HepG2 (cell line): ENCODE results near the gene NEK5. TPM values are rescaled to one million over a fixed set of nuclear protein-coding genes. Genes with fewer than 3 reads are reported as not detected.

Source experiments
- KDM3A ChIP-seq: IDR thresholded peaks from 2 replicates; pipeline ENCODE4 v1.6.1; 2018; ENCODE audit warnings: low read depth, missing compliant biosample characterization
- PITX1 ChIP-seq: sonication (generic); formaldehyde crosslinking; IDR thresholded peaks from 2 replicates; pipeline ENCODE4 v1.5.1; 2020; ENCODE audit warnings: mild to moderate bottlenecking, missing genetic modification reagents
- REPIN1 ChIP-seq: sonication (generic); formaldehyde crosslinking; IDR thresholded peaks from 2 replicates; pipeline ENCODE4 v1.8.0; 2022; ENCODE audit warnings: missing genetic modification reagents, low read depth, mild to moderate bottlenecking, borderline replicate concordance
- SIN3A ChIP-seq: IDR thresholded peaks from 2 replicates; pipeline ENCODE4 v1.6.1; 2011; ENCODE audit warnings: low read depth, mild to moderate bottlenecking, control low read depth, low read length, borderline replicate concordance
- SNAI1 ChIP-seq: sonication (generic); formaldehyde crosslinking; IDR thresholded peaks from 2 replicates; pipeline ENCODE4 v1.5.0; 2020; ENCODE audit warnings: mild to moderate bottlenecking, missing genetic modification reagents, borderline replicate concordance
- TARDBP ChIP-seq: sonication (generic); formaldehyde crosslinking; IDR thresholded peaks from 2 replicates; pipeline ENCODE4 v1.8.0; 2022; ENCODE audit warnings: mild to moderate bottlenecking, missing genetic modification reagents
- TCF7L2 ChIP-seq: IDR thresholded peaks from 2 replicates; pipeline ENCODE4 v1.6.1; 2011; ENCODE audit warnings: mild to moderate bottlenecking, low read depth, low read length, moderate library complexity
- ZBTB8A ChIP-seq: sonication (generic); formaldehyde crosslinking; IDR thresholded peaks from 2 replicates; pipeline ENCODE4 v1.4.0; 2020; ENCODE audit warnings: mild to moderate bottlenecking, low read depth, missing genetic modification reagents, borderline replicate concordance
- ZC3H13 ChIP-seq: sonication (generic); formaldehyde crosslinking; IDR thresholded peaks from 2 replicates; pipeline ENCODE4 v1.8.1; 2023; ENCODE audit warnings: mild to moderate bottlenecking, missing genetic modification reagents, moderate library complexity
- ZMYM3 ChIP-seq: sonication (generic); formaldehyde crosslinking; IDR thresholded peaks from 2 replicates; pipeline ENCODE4 v1.5.1; 2020; ENCODE audit warnings: mild to moderate bottlenecking, missing genetic modification reagents
- ZNF367 ChIP-seq: sonication (generic); formaldehyde crosslinking; IDR thresholded peaks from 2 replicates; pipeline ENCODE4 v1.4.0; 2020; ENCODE audit warnings: missing genetic modification reagents, borderline replicate concordance
- ZNF547 ChIP-seq: sonication (generic); formaldehyde crosslinking; IDR thresholded peaks from 2 replicates; pipeline ENCODE4 v1.5.1; 2020; ENCODE audit warnings: mild to moderate bottlenecking, missing genetic modification reagents
- ZNF605 ChIP-seq: sonication (generic); formaldehyde crosslinking; IDR thresholded peaks from 2 replicates; pipeline ENCODE4 v1.8.0; 2022; ENCODE audit warnings: mild to moderate bottlenecking, missing genetic modification reagents
- ZNF644 ChIP-seq: IDR thresholded peaks from 2 replicates; pipeline ENCODE4 v1.6.1; 2016; ENCODE audit warnings: low read depth
- ZNF670 ChIP-seq: sonication (generic); formaldehyde crosslinking; IDR thresholded peaks from 2 replicates; pipeline ENCODE4 v1.8.0; 2022; ENCODE audit warnings: mild to moderate bottlenecking, missing genetic modification reagents, borderline replicate concordance
- ZNF703 ChIP-seq: sonication (generic); formaldehyde crosslinking; IDR thresholded peaks from 2 replicates; pipeline ENCODE4 v1.5.1; 2020; ENCODE audit warnings: missing genetic modification reagents, mild to moderate bottlenecking, moderate library complexity, borderline replicate concordance
- ZNF737 ChIP-seq: sonication (generic); formaldehyde crosslinking; IDR thresholded peaks from 2 replicates; pipeline ENCODE4 v1.5.0; 2020; ENCODE audit warnings: missing genetic modification reagents, mild to moderate bottlenecking, borderline replicate concordance
- ZNF776 ChIP-seq: sonication (generic); formaldehyde crosslinking; IDR thresholded peaks from 2 replicates; pipeline ENCODE4 v1.4.0; 2020; ENCODE audit warnings: mild to moderate bottlenecking, missing genetic modification reagents
- ZNF850 ChIP-seq: sonication (generic); formaldehyde crosslinking; conservative IDR thresholded peaks from 2 replicates; pipeline ENCODE4 v1.9.0; 2021; ENCODE audit warnings: mild to moderate bottlenecking, missing genetic modification reagents
- polyA plus RNA-seq, 8 experiments: library from polyadenylated mRNA; depleted of rRNA in 3 of 8; stranded (reverse) in 7 of 8; unstranded in 1 of 8; fragments of >200 nt; fragmentation: Illumina TruSeq in 4 of 8; extraction: Trizol in 4 of 8; gene quantifications; 2 replicates each; pipeline versions ENCODE4 v1.2.1 to v1.2.3, GENCODE V29; 2011 to 2016; ENCODE audit warnings: low read depth in 4 of 8, missing spikeins in 1 of 8, mixed read lengths in 1 of 8; ENCODE audit not compliant: insufficient read depth in 1 of 8
- total RNA-seq, 5 experiments: library from RNA; depleted of rRNA; stranded (reverse); fragments of >200 nt; fragmentation: Illumina TruSeq; extraction: Trizol; gene quantifications; 2 replicates each; pipeline ENCODE4 v1.2.3, GENCODE V29; 2016; ENCODE audit warnings: low read depth in 1 of 5
- TF ChIP-seq, protein P1 (sequence below): conservative IDR thresholded peaks from 2 replicates; pipeline ENCODE4 v1.6.1; 2018; ENCODE audit warnings: missing genetic modification reagents
- TF ChIP-seq, protein P2 (sequence below): sonication (generic); formaldehyde crosslinking; IDR thresholded peaks from 2 replicates; pipeline ENCODE4 v1.4.0; 2020; ENCODE audit warnings: mild to moderate bottlenecking, missing genetic modification reagents, borderline replicate concordance
- TF ChIP-seq, protein P3 (sequence below): sonication (generic); formaldehyde crosslinking; IDR thresholded peaks from 2 replicates; pipeline ENCODE4 v1.5.0; 2020; ENCODE audit warnings: mild to moderate bottlenecking, missing genetic modification reagents, moderate library complexity

NEK5 gene
- total and polyA plus RNA-seq, 2 of the 13 experiments (the other 11 are each of a cell fraction or from before 2014, with no cell fraction given) = 0.12 to 0.22 TPM

DNA sequence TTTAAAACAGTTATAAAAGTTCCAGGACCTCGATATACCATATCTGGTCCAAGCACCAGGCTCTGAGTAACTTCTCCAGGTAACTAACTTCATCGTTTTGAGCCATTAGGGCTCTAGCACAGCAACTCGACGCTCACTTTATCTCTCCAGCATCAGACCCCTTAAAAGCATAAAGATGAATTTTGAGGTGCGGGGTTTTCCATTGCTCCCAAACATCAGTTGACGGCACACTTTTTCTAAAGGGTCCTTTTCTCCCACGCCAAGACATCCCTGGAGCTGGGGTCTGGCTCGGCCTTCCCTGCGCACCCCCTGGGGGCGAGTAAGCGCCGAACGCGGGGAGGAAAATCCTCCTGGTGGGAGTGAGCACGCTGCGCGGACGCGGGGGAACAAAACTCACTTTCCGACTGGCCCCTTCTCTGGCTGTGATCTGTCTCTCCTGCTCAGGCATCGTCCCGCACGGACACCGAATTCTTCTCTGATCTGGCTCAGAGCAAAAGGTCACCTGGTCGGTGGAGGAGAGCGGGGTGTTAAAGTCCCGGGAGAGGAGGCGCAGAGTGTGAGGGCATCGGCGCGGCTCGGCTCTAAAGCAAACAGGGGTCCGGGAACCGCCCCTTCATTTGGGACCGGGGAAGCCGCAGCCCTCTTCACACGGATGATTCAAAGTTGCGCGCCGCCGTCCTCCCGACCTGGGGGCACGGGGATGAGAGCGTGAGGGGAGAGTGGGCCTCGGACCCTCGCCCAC is 117.8 kb downstream of the NEK5 start, which contains the start of gene ATP7B (continued):
- TF ChIP-seq, protein P1, sequence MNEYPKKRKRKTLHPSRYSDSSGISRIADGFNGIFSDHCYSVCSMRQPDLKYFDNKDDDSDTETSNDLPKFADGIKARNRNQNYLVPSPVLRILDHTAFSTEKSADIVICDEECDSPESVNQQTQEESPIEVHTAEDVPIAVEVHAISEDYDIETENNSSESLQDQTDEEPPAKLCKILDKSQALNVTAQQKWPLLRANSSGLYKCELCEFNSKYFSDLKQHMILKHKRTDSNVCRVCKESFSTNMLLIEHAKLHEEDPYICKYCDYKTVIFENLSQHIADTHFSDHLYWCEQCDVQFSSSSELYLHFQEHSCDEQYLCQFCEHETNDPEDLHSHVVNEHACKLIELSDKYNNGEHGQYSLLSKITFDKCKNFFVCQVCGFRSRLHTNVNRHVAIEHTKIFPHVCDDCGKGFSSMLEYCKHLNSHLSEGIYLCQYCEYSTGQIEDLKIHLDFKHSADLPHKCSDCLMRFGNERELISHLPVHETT (CRISPR knock-in tag) = no peak
- TF ChIP-seq ZNF703 (no peak), TARDBP (CRISPR knock-in tag) (no peak), ZNF670 (CRISPR knock-in tag) (peak; percentile 52; the same call in 1 of the 2 replicates), PITX1 (CRISPR knock-in tag) (peak; percentile 20; the same call in 1 of the 2 replicates), ZNF367 (CRISPR knock-in tag) (no peak), ZNF547 (0 out of 2 replicates have a peak, but pooled peaks have one; percentile 20), ZMYM3 (0 out of 2 replicates have a peak, but pooled peaks have one; percentile 18), SNAI1 (CRISPR knock-in tag) (0 out of 2 replicates have a peak, but pooled peaks have one; percentile 31), ZNF850 (CRISPR knock-in tag) (peak; percentile 85; the same call in 1 of the 2 replicates), ZNF644 (CRISPR knock-in tag) (no peak), ZNF605 (CRISPR knock-in tag) (no peak), ZNF737 (CRISPR knock-in tag) (no peak), REPIN1 (CRISPR knock-in tag) (0 out of 2 replicates have a peak, but pooled peaks have one; percentile 4), ZNF776 (no peak), KDM3A (CRISPR knock-in tag) (no peak), TCF7L2 (no peak), ZBTB8A (CRISPR knock-in tag) (no peak), SIN3A (0 out of 2 replicates have a peak, but pooled peaks have one; percentile 49), ZC3H13 (CRISPR knock-in tag) (0 out of 2 replicates have a peak, but pooled peaks have one; percentile 11)
- TF ChIP-seq, protein P2, sequence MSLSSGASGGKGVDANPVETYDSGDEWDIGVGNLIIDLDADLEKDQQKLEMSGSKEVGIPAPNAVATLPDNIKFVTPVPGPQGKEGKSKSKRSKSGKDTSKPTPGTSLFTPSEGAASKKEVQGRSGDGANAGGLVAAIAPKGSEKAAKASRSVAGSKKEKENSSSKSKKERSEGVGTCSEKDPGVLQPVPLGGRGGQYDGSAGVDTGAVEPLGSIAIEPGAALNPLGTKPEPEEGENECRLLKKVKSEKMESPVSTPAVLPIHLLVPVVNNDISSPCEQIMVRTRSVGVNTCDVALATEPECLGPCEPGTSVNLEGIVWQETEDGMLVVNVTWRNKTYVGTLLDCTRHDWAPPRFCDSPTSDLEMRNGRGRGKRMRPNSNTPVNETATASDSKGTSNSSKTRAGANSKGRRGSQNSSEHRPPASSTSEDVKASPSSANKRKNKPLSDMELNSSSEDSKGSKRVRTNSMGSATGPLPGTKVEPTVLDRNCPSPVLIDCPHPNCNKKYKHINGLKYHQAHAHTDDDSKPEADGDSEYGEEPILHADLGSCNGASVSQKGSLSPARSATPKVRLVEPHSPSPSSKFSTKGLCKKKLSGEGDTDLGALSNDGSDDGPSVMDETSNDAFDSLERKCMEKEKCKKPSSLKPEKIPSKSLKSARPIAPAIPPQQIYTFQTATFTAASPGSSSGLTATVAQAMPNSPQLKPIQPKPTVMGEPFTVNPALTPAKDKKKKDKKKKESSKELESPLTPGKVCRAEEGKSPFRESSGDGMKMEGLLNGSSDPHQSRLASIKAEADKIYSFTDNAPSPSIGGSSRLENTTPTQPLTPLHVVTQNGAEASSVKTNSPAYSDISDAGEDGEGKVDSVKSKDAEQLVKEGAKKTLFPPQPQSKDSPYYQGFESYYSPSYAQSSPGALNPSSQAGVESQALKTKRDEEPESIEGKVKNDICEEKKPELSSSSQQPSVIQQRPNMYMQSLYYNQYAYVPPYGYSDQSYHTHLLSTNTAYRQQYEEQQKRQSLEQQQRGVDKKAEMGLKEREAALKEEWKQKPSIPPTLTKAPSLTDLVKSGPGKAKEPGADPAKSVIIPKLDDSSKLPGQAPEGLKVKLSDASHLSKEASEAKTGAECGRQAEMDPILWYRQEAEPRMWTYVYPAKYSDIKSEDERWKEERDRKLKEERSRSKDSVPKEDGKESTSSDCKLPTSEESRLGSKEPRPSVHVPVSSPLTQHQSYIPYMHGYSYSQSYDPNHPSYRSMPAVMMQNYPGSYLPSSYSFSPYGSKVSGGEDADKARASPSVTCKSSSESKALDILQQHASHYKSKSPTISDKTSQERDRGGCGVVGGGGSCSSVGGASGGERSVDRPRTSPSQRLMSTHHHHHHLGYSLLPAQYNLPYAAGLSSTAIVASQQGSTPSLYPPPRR = no peak
- TF ChIP-seq, protein P3, sequence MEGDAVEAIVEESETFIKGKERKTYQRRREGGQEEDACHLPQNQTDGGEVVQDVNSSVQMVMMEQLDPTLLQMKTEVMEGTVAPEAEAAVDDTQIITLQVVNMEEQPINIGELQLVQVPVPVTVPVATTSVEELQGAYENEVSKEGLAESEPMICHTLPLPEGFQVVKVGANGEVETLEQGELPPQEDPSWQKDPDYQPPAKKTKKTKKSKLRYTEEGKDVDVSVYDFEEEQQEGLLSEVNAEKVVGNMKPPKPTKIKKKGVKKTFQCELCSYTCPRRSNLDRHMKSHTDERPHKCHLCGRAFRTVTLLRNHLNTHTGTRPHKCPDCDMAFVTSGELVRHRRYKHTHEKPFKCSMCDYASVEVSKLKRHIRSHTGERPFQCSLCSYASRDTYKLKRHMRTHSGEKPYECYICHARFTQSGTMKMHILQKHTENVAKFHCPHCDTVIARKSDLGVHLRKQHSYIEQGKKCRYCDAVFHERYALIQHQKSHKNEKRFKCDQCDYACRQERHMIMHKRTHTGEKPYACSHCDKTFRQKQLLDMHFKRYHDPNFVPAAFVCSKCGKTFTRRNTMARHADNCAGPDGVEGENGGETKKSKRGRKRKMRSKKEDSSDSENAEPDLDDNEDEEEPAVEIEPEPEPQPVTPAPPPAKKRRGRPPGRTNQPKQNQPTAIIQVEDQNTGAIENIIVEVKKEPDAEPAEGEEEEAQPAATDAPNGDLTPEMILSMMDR (CRISPR knock-in tag) = 0 out of 2 replicates have a peak, but pooled peaks have one; percentile 38
